CD4-positive, alpha-beta T cell (primary cell): Measurements from ENCODE around the gene FYN. TPM values are rescaled to one million over a fixed set of nuclear protein-coding genes. Genes with fewer than 3 reads are reported as not detected.

Experiments used
- ATAC-seq: fragments of 200-7000 bp; cut with Tn5 transposase; one replicate; pipeline ENCODE4 v1.10.0; 2022; ENCODE audit warnings: mild to moderate bottlenecking; ENCODE audit not compliant: poor library complexity
- CTCF ChIA-PET: fragments of 350-600 bp; sonication (Branson Sonifier 250); formaldehyde crosslinking; loops from one replicate; lab custom pipeline; 2021; ENCODE audit warnings: antibody characterized with exemption, inconsistent platforms; lab: Charles Lee
- POLR2A ChIA-PET: fragments of 350-600 bp; sonication (Branson Sonifier 250); formaldehyde crosslinking; loops from one replicate; lab custom pipeline; 2021; ENCODE audit warnings: antibody characterized with exemption, inconsistent platforms; lab: Charles Lee
- DNase-seq, 14 experiments: peaks; one replicate each; pipeline ENCODE4 v3.0.0-alpha.2; 2013 to 2020; ENCODE audit warnings: mixed read lengths in 2 of 14
- H3K27ac ChIP-seq, 2 donors: one replicate each; pipeline versions ENCODE4 v1.5.1 to v1.7.0; 2013; ENCODE audit warnings: low read length in 2 of 2, low read depth in 1 of 2, mild to moderate bottlenecking in 1 of 2
- H3K27me3 ChIP-seq, 2 experiments: 1 replicate in 1 of 2; 2 replicates in 1 of 2; pipeline versions ENCODE4 v1.6.1 to v1.7.0; 2013; ENCODE audit warnings: low read length in 2 of 2, control low read depth in 1 of 2, mild to moderate bottlenecking in 1 of 2, moderate library complexity in 1 of 2; ENCODE audit not compliant: insufficient read depth in 2 of 2, control insufficient read depth in 1 of 2
- H3K36me3 ChIP-seq: one replicate; pipeline ENCODE4 v1.6.1; 2013; ENCODE audit warnings: low read length, control low read depth; ENCODE audit not compliant: insufficient read depth
- H3K4me1 ChIP-seq: one replicate; pipeline ENCODE4 v1.6.1; 2013; ENCODE audit warnings: low read length, control low read depth; ENCODE audit not compliant: insufficient read depth
- H3K4me3 ChIP-seq: one replicate; pipeline ENCODE4 v1.5.1; 2013; ENCODE audit warnings: mild to moderate bottlenecking, low read length, moderate library complexity
- H3K9me3 ChIP-seq, 2 experiments: 1 replicate in 1 of 2; 2 replicates in 1 of 2; pipeline versions ENCODE4 v1.6.1 to v1.7.0; 2013; ENCODE audit warnings: low read length in 2 of 2, mild to moderate bottlenecking in 2 of 2, control low read depth in 1 of 2, moderate library complexity in 1 of 2; ENCODE audit not compliant: control insufficient read depth in 1 of 2, insufficient read depth in 1 of 2
- H3K27ac Mint-ChIP-seq: one replicate; pipeline ENCODE4 v1.8.0; 2020; ENCODE audit warnings: mixed read lengths
- H3K27me3 Mint-ChIP-seq: one replicate; pipeline ENCODE4 v1.8.0; 2021; ENCODE audit warnings: mixed read lengths
- H3K36me3 Mint-ChIP-seq: one replicate; pipeline ENCODE4 v1.8.0; 2021; ENCODE audit warnings: low read depth, mixed read lengths
- H3K4me1 Mint-ChIP-seq: one replicate; pipeline ENCODE4 v1.8.0; 2021; ENCODE audit warnings: low read depth, mixed read lengths
- H3K4me3 Mint-ChIP-seq: one replicate; pipeline ENCODE4 v1.8.0; 2020; ENCODE audit warnings: mild to moderate bottlenecking, mixed read lengths
- H3K9me3 Mint-ChIP-seq: one replicate; pipeline ENCODE4 v1.8.0; 2020; ENCODE audit warnings: mixed read lengths
- CTCF ChIP-seq: fragments of 200-600 bp; IDR thresholded peaks from one replicate; pipeline ENCODE4 v1.8.0; 2022; ENCODE audit warnings: antibody characterized with exemption, mild to moderate bottlenecking
- intact Hi-C, 2 experiments: fragments of 100-400 bp; cut with DNase I in 1 of 2; cut with micrococcal nuclease in 1 of 2; formaldehyde crosslinking; loops; one replicate each; pipeline versions ENCODE4 v1.15.1 to v1.9.0; 2023 to 2025; cut with DNase I, micrococcal nuclease
- total RNA-seq, 174 experiments: library from RNA in 2 of 174; stranded (reverse) in 2 of 174; gene quantifications; one replicate each; pipeline ENCODE4 v1.2.3 and lab custom pipeline; 2021 to 2026

The FYN gene
- total RNA-seq, 2 experiments from 2014 or later, result 419 TPM

DNA sequence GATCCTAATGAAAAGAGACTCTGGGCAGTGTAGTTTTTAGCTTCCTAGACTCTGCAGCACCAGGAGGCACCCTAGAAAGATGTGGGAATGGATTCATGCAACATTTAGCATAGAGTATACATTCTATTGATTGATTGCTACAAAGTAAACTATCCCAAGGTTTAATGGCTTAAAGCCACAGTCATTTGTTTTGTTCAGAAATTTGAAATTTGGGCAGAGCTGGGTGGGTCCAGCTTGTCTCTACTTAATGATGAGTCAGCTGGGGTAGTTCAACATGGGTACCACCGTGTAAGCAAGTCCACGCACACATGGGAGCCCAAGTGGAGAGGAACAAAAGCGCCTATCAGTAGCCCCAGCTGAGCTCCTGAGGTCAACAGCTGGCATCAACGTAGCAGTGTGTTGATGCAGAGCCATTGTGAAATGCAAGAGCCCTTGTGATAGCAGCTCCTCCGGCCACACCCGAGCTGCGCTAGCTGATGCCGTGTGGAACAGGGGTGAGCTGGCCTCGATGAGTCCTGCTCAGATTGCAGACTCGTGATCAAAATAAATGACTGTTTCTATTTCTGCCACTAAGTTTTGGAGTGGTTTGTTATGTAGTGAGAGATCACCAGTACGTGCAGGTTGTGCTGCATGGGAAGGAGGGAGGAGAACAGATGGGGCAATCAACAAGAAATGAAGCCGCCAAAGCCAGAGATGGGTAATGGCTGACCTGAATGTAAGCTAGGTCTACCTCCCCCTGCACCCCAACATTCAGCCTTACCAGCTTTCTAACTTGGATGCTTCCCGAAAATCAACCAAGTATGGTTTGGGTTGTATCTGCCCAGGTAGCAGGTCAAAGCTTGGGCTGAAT lies 221.8 kb downstream of the FYN start:
- no peak for DNase-seq

DNA sequence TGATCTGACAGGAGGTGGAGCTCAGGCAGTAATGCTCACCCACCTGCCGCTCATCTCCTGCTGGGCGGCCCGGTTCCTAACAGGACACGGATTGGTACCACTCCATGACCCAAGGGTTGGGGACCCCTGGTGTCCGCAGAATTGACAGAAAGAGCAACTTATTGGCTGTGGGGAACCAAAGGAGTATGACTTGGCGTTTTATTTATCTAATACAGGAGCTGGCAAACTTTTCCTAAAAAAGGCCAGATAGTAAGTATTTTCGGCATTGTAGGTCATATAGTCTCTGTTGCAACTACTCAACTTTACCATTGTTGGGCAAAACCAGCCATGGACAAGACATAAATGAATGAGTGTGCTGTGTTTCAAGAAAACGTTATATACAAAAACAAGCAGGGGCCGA lies 223.2 kb downstream of the FYN start:
- H3K36me3 ChIP-seq, result peaks cover 8% of the 10 kb centered on the region
- H3K27ac ChIP-seq, result no peak overlapping the region
- no peak overlapping the region for H3K4me3 Mint-ChIP-seq
- H3K27me3 Mint-ChIP-seq, result no peaks in the 10 kb centered on the region
- DNase-seq (no peak), ATAC-seq (no peak)
- H3K4me1 ChIP-seq, result no peaks in the 10 kb centered on the region
- ChIA-PET CTCF (interaction anchor here (1.0 to 1.3 kb wide), 2 partner anchors 10 to 45 kb away, joined by 3 read pairs; no protein-coding TSS in a partner anchor), POLR2A (no interaction called here)
- H3K4me3 ChIP-seq, result no peak overlapping the region
- no peaks in the 10 kb centered on the region for H3K9me3 ChIP-seq
- intact Hi-C loops, result no loop called here
- peaks cover 45% of the 10 kb centered on the region for H3K36me3 Mint-ChIP-seq
- TF ChIP-seq CTCF, result no peak
- H3K9me3 Mint-ChIP-seq, result no peaks in the 10 kb centered on the region
- no peak overlapping the region for H3K27ac Mint-ChIP-seq
- H3K27me3 ChIP-seq, result no peaks in the 10 kb centered on the region
- no peaks in the 10 kb centered on the region for H3K4me1 Mint-ChIP-seq

More for the DNA sequence above, 221.8 kb downstream of the FYN start:
- no peak for ATAC-seq
- Mint-ChIP-seq H3K27me3 (no peaks in the 10 kb centered on the region), H3K4me3 (no peak overlapping the region), H3K36me3 (peaks cover 48% of the 10 kb centered on the region), H3K9me3 (no peaks in the 10 kb centered on the region), H3K27ac (no peak overlapping the region), H3K4me1 (no peaks in the 10 kb centered on the region)
- peaks cover 8% of the 10 kb centered on the region for H3K36me3 ChIP-seq
- intact Hi-C loops, result no loop called here
- H3K4me1 ChIP-seq, result no peaks in the 10 kb centered on the region
- TF ChIP-seq CTCF, result no peak
- H3K4me3 ChIP-seq, result no peak overlapping the region
- POLR2A ChIA-PET, result interaction anchor here (0.6 kb wide), 1 partner anchor 977 kb away, joined by 3 read pairs; no protein-coding TSS in a partner anchor
- H3K9me3 ChIP-seq, result no peaks in the 10 kb centered on the region
- H3K27ac ChIP-seq, result no peak overlapping the region
- CTCF ChIA-PET, result interaction anchor here (0.8 to 1.3 kb wide), 2 partner anchors 8 to 46 kb away, joined by 3 read pairs; partner anchors contain the start of gene TRAF3IP2
- H3K27me3 ChIP-seq, result no peaks in the 10 kb centered on the region

DNA sequence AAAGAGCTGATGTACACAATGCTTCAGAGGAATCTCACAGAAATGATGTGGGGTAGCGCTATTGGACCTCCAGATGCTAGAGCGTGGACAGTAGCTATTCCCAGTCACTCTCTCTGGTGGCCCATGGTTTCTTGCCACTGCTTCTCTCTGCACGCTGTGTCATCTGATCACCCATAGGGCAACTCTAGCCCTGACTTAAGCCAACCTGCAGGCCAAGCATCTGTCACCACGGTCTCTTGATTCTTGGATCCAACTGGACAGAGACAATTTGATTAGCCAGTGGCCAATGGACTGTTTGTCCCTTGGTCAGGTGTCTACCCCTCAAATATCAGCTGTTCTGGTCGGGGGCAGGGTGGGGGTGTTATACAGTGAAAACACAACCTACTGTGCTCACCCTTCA lies 225.2 kb downstream of the FYN start:
- Histone ChIP-seq H3K36me3 (peaks cover 8% of the 10 kb centered on the region), H3K27me3 (no peaks in the 10 kb centered on the region), H3K4me3 (no peak overlapping the region), H3K27ac (no peak overlapping the region), H3K4me1 (no peaks in the 10 kb centered on the region), H3K9me3 (no peaks in the 10 kb centered on the region)
- no peak for ATAC-seq
- Mint-ChIP-seq H3K4me1 (no peaks in the 10 kb centered on the region), H3K9me3 (no peaks in the 10 kb centered on the region), H3K4me3 (no peak overlapping the region), H3K27me3 (no peaks in the 10 kb centered on the region), H3K36me3 (peaks cover 42% of the 10 kb centered on the region), H3K27ac (no peak overlapping the region)
- POLR2A ChIA-PET, result no interaction called here
- intact Hi-C loops, result loop anchor here in 1 of 2 experiments (10.0 kb wide), 1 partner anchor 393 kb away; a partner anchor contains a TSS
- no peak for TF ChIP-seq CTCF
- CTCF ChIA-PET, result no interaction called here
- no peak for DNase-seq
